NCI-H526 (cell line): ENCODE measurements around the gene RASGRF1.
"Not testable (repeated sequence)": the region's sequence is repeated elsewhere in the genome, so short reads cannot be mapped to it uniquely, and the experiment has no call there.

Experiments used
- DNase-seq, 2 experiments: peaks; one replicate each; lab custom pipeline; 2025; lab: John Stamatoyannopoulos, UW

Gene RASGRF1

GRCh38 chr15:78931439-78932257, 158.9 kb downstream of the RASGRF1 start:
- no peak for DNase-seq

- DNase-seq: no peak
Measured at GRCh38 chr15:78930577-78931388, 159.8 kb downstream of the RASGRF1 start.

- DNase-seq: no peak
Measured at GRCh38 chr15:78929536-78930264, 160.9 kb downstream of the RASGRF1 start.

GRCh38 chr15:78928616-78929093, 161.9 kb downstream of the RASGRF1 start:
- no peak for DNase-seq

GRCh38 chr15:78928176-78928575, 162.4 kb downstream of the RASGRF1 start:
- not testable (repeated sequence) for DNase-seq

- DNase-seq: no peak
Measured at GRCh38 chr15:78927077-78927790, 163.3 kb downstream of the RASGRF1 start.

GRCh38 chr15:78925956-78926743, 164.4 kb downstream of the RASGRF1 start:
- no peak for DNase-seq

GRCh38 chr15:78925076-78925624, 165.4 kb downstream of the RASGRF1 start:
- no peak for DNase-seq

- DNase-seq: no peak
Measured at GRCh38 chr15:78923480-78924360, 166.9 kb downstream of the RASGRF1 start.

GRCh38 chr15:78923015-78923414, 167.6 kb downstream of the RASGRF1 start:
- no peak for DNase-seq

- no peak for DNase-seq
Measured at GRCh38 chr15:78922527-78922926, 168.1 kb downstream of the RASGRF1 start.

GRCh38 chr15:78921940-78922339, 168.6 kb downstream of the RASGRF1 start:
- no peak for DNase-seq

GRCh38 chr15:78921517-78921916, 169.1 kb downstream of the RASGRF1 start:
- DNase-seq: no peak

GRCh38 chr15:78917888-78918287, 172.7 kb downstream of the RASGRF1 start:
- no peak for DNase-seq

- DNase-seq: no peak
Measured at GRCh38 chr15:78916088-78916487, 174.5 kb downstream of the RASGRF1 start.

- DNase-seq: no peak
Measured at GRCh38 chr15:78915341-78916087, 175.1 kb downstream of the RASGRF1 start.

- peak in 1 of 2 experiments; percentile 45 for DNase-seq
Measured at GRCh38 chr15:78914027-78914764, 176.4 kb downstream of the RASGRF1 start.

- DNase-seq: no peak
Measured at GRCh38 chr15:78913012-78913411, 177.6 kb downstream of the RASGRF1 start.
